ENCODE measurements around the gene PRLR.

Gene PRLR

GRCh38 chr5:35145691-35146317 is 84.5 kb downstream of the PRLR start:
- ATAC-seq = no peak
- TF ChIP-seq ZFP3 (CRISPR knock-in tag; IDR thresholded peaks at IDR 0.05) = no peak
- no peak for TF ChIP-seq RARB (CRISPR knock-in tag; IDR thresholded peaks at IDR 0.05)
- no peak for TF ChIP-seq CSRNP3 (CRISPR knock-in tag; IDR thresholded peaks at IDR 0.05)

- ATAC-seq = no peak
Measured at GRCh38 chr5:35145012-35145411, 85.3 kb downstream of the PRLR start.

GRCh38 chr5:35143841-35144240 is 86.4 kb downstream of the PRLR start:
- ATAC-seq = no peak
- TF ChIP-seq PATZ1 (CRISPR knock-in tag; IDR thresholded peaks at IDR 0.05; ENCODE audit: borderline replicate concordance) (no peak), TSHZ2 (CRISPR knock-in tag; IDR thresholded peaks at IDR 0.05) (no peak), ARNTL (CRISPR knock-in tag; IDR thresholded peaks at IDR 0.05; ENCODE audit: borderline replicate concordance, low read depth) (no peak), ZFP3 (CRISPR knock-in tag; IDR thresholded peaks at IDR 0.05) (no peak), CSRNP3 (CRISPR knock-in tag; IDR thresholded peaks at IDR 0.05) (no peak), CSDC2 (CRISPR knock-in tag; IDR thresholded peaks at IDR 0.05) (no peak), ISL1 (CRISPR knock-in tag; IDR thresholded peaks at IDR 0.05) (no peak), ZNF70 (CRISPR knock-in tag; IDR thresholded peaks at IDR 0.05) (no peak), OSR1 (CRISPR knock-in tag; IDR thresholded peaks at IDR 0.05) (no peak), TCF4 (CRISPR knock-in tag; IDR thresholded peaks at IDR 0.05; ENCODE audit: borderline replicate concordance) (no peak), ZNF565 (CRISPR knock-in tag; conservative IDR thresholded peaks at IDR 0.05; ENCODE audit: low read depth) (no peak)

More at GRCh38 chr5:35145012-35145411, 85.3 kb downstream of the PRLR start:
- no peak for TF ChIP-seq ZNF70 (CRISPR knock-in tag; IDR thresholded peaks at IDR 0.05)
- no peak for TF ChIP-seq ZC3H10 (CRISPR knock-in tag; IDR thresholded peaks at IDR 0.05)
- TF ChIP-seq ZFP30 (CRISPR knock-in tag; IDR thresholded peaks at IDR 0.05) = no peak
- no peak for TF ChIP-seq CREB5 (CRISPR knock-in tag; IDR thresholded peaks at IDR 0.05; ENCODE audit: low read depth)
- no peak for TF ChIP-seq ESRRG (CRISPR knock-in tag; IDR thresholded peaks at IDR 0.05)
- no peak for TF ChIP-seq CSRNP3 (CRISPR knock-in tag; IDR thresholded peaks at IDR 0.05)
- no peak for TF ChIP-seq ZFP3 (CRISPR knock-in tag; IDR thresholded peaks at IDR 0.05)
- TF ChIP-seq ISL1 (CRISPR knock-in tag; IDR thresholded peaks at IDR 0.05) = no peak
- no peak for TF ChIP-seq OSR1 (CRISPR knock-in tag; IDR thresholded peaks at IDR 0.05)
- TF ChIP-seq BACH2 (CRISPR knock-in tag; IDR thresholded peaks at IDR 0.05; ENCODE audit: borderline replicate concordance) = no peak
- TF ChIP-seq PPARA (CRISPR knock-in tag; IDR thresholded peaks at IDR 0.05; ENCODE audit: borderline replicate concordance) = no peak
- no peak for TF ChIP-seq GLIS3 (CRISPR knock-in tag; IDR thresholded peaks at IDR 0.05)
- TF ChIP-seq ZNF8 (CRISPR knock-in tag; IDR thresholded peaks at IDR 0.05) = no peak
- no peak for TF ChIP-seq TCF4 (CRISPR knock-in tag; IDR thresholded peaks at IDR 0.05; ENCODE audit: borderline replicate concordance)
- TF ChIP-seq CSDC2 (CRISPR knock-in tag; IDR thresholded peaks at IDR 0.05) = no peak

Data from SK-N-SH treated with all-trans-retinoic acid at 6 μM for 48 hours (cell line).